ENCODE results near the gene FAM222B. TPM values are rescaled to one million over a fixed set of nuclear protein-coding genes. Genes with fewer than 3 reads are reported as not detected.

The FAM222B gene
- total and polyA plus RNA-seq, 4 donors = 2.8 to 5.4 (median 4.1) TPM

DNA sequence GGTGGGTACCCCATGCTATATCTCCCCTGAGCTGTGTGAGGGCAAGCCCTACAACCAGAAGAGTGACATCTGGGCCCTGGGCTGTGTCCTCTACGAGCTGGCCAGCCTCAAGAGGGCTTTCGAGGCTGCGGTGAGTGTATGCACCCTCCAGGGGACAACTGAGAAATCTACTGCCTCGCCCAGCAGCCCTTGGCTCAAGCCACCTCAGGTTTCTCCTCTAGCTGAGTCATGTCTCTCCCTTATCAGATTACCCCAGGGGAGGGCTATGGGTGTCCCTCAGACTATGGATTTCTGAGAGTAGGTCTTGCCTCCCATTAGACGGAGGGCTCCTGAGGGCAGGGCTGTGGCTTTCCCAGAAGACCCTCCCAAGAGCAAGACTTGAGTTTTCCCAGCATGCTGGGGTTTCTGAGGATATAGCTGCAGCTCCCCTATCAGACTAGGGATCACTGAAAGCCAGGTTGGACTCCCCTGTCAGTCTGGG, 107.3 kb downstream of the FAM222B start:
- no peak for TF ChIP-seq YY1 (IDR thresholded peaks at IDR 0.05)
- TF ChIP-seq, protein P1, sequence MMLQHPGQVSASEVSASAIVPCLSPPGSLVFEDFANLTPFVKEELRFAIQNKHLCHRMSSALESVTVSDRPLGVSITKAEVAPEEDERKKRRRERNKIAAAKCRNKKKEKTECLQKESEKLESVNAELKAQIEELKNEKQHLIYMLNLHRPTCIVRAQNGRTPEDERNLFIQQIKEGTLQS (IDR thresholded peaks at IDR 0.05) = no peak
- Histone ChIP-seq H3K4me3 (ENCODE audit: low read depth in 1 of 3, low read length in 3 of 3) (no peak overlapping the region), H3K9ac (ENCODE audit: low read depth in 1 of 2, low read length in 2 of 2) (no peak overlapping the region), H3K9me3 (ENCODE audit: control insufficient read depth in 4 of 4, low read length in 3 of 4) (no peaks in the 10 kb centered on the region), H3K4me1 (ENCODE audit: control insufficient read depth in 4 of 4, insufficient read depth in 4 of 4, low read length in 3 of 4) (no peaks in the 10 kb centered on the region), H3K36me3 (ENCODE audit: control insufficient read depth in 4 of 4, insufficient read depth in 3 of 4, low read depth in 1 of 4, low read length in 3 of 4) (no peaks in the 10 kb centered on the region), H3K27me3 (ENCODE audit: control insufficient read depth in 4 of 4, insufficient read depth in 4 of 4, low read length in 3 of 4) (no peaks in the 10 kb centered on the region), H3K27ac (ENCODE audit: low read depth in 1 of 2, low read length in 2 of 2) (no peak overlapping the region)
- 94% methylated on average over 5 of the region's 5 CpGs for WGBS
- DNase-seq (ENCODE audit: low spot score) = no peak

DNA sequence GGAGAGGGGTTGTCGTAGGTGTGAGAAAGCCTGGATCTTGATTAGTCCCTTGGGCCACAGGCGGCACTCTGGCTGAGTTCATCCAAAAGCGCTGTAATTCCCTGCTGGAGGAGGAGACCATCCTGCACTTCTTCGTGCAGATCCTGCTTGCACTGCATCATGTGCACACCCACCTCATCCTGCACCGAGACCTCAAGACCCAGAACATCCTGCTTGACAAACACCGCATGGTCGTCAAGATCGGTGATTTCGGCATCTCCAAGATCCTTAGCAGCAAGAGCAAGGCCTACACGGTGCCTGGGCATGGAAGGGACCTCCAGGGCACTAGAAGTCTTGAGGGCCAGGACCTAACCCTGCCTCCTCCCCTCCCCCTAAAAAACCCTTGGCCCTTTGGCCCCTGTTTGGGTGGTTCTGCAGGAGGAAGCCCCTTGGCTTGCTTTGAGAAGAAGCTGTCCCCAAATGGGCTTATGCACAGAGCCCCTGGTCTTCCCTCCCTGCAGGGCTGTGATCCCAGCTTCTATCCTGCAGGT, 107.8 kb downstream of the FAM222B start:
- Histone ChIP-seq H3K4me1 (ENCODE audit: control insufficient read depth in 4 of 4, insufficient read depth in 4 of 4, low read length in 3 of 4) (no peaks in the 10 kb centered on the region), H3K36me3 (ENCODE audit: control insufficient read depth in 4 of 4, insufficient read depth in 3 of 4, low read depth in 1 of 4, low read length in 3 of 4) (no peaks in the 10 kb centered on the region), H3K9ac (ENCODE audit: low read depth in 1 of 2, low read length in 2 of 2) (no peak overlapping the region), H3K27me3 (ENCODE audit: control insufficient read depth in 4 of 4, insufficient read depth in 4 of 4, low read length in 3 of 4) (no peaks in the 10 kb centered on the region), H3K9me3 (ENCODE audit: control insufficient read depth in 4 of 4, low read length in 3 of 4) (no peaks in the 10 kb centered on the region), H3K4me3 (ENCODE audit: low read depth in 1 of 3, low read length in 3 of 3) (no peak overlapping the region), H3K27ac (ENCODE audit: low read depth in 1 of 2, low read length in 2 of 2) (no peak overlapping the region)
- 88% methylated on average over 10 of the region's 10 CpGs for WGBS
- no peak for DNase-seq (ENCODE audit: low spot score)
- no peak for TF ChIP-seq GABPA (IDR thresholded peaks at IDR 0.05 in 1 of 2, conservative IDR thresholded peaks at IDR 0.05 in 1 of 2)
- TF ChIP-seq SP1 (IDR thresholded peaks at IDR 0.05) = no peak

DNA sequence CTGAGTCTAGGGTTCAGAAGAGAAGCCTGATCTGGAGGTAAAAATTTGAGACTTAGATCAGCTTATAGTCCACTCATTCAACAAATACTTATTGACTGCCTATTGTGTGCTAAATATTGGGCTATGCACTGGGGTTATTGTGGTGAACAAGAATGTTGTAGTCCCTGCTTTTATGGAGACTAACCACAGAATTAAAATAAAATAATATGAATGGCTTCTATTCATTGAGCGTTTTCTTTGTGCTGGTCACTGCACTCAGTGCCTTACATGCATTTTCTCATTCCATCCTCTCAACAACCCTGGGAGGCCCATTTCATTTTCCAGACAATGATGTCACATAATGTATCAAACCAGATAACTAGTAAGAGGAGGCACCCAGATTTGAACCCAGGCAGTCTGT, 109.2 kb downstream of the FAM222B start:
- H3K4me1 ChIP-seq (ENCODE audit: control insufficient read depth in 4 of 4, insufficient read depth in 4 of 4, low read length in 3 of 4) = peaks cover 0 to 4% (median 3%) of the 10 kb centered on the region in 4 donors
- no peak overlapping the region for H3K9ac ChIP-seq (ENCODE audit: low read depth in 1 of 2, low read length in 2 of 2)
- TF ChIP-seq TAF1 (conservative IDR thresholded peaks at IDR 0.05) (no peak), NR2F2 (IDR thresholded peaks at IDR 0.05) (no peak), RAD21 (IDR thresholded peaks at IDR 0.05) (no peak), EGR1 (IDR thresholded peaks at IDR 0.05; ENCODE audit: low read depth in 2 of 2) (no peak), FOXA2 (IDR thresholded peaks at IDR 0.05) (no peak), YY1 (IDR thresholded peaks at IDR 0.05) (no peak), HNF4G (IDR thresholded peaks at IDR 0.05) (no peak), SP1 (IDR thresholded peaks at IDR 0.05) (no peak), JUND (IDR thresholded peaks at IDR 0.05) (no peak), RXRA (IDR thresholded peaks at IDR 0.05) (no peak), HNF4A (conservative IDR thresholded peaks at IDR 0.05) (no peak), FOXA1 (IDR thresholded peaks at IDR 0.05) (no peak)
- TF ChIP-seq, protein P1 (IDR thresholded peaks at IDR 0.05) = no peak
- TF ChIP-seq, protein P2, sequence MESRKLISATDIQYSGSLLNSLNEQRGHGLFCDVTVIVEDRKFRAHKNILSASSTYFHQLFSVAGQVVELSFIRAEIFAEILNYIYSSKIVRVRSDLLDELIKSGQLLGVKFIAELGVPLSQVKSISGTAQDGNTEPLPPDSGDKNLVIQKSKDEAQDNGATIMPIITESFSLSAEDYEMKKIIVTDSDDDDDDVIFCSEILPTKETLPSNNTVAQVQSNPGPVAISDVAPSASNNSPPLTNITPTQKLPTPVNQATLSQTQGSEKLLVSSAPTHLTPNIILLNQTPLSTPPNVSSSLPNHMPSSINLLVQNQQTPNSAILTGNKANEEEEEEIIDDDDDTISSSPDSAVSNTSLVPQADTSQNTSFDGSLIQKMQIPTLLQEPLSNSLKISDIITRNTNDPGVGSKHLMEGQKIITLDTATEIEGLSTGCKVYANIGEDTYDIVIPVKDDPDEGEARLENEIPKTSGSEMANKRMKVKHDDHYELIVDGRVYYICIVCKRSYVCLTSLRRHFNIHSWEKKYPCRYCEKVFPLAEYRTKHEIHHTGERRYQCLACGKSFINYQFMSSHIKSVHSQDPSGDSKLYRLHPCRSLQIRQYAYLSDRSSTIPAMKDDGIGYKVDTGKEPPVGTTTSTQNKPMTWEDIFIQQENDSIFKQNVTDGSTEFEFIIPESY (IDR thresholded peaks at IDR 0.05) = no peak
- TF ChIP-seq, protein P3, sequence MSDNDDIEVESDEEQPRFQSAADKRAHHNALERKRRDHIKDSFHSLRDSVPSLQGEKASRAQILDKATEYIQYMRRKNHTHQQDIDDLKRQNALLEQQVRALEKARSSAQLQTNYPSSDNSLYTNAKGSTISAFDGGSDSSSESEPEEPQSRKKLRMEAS (IDR thresholded peaks at IDR 0.05) = no peak
- TF ChIP-seq, protein P4, sequence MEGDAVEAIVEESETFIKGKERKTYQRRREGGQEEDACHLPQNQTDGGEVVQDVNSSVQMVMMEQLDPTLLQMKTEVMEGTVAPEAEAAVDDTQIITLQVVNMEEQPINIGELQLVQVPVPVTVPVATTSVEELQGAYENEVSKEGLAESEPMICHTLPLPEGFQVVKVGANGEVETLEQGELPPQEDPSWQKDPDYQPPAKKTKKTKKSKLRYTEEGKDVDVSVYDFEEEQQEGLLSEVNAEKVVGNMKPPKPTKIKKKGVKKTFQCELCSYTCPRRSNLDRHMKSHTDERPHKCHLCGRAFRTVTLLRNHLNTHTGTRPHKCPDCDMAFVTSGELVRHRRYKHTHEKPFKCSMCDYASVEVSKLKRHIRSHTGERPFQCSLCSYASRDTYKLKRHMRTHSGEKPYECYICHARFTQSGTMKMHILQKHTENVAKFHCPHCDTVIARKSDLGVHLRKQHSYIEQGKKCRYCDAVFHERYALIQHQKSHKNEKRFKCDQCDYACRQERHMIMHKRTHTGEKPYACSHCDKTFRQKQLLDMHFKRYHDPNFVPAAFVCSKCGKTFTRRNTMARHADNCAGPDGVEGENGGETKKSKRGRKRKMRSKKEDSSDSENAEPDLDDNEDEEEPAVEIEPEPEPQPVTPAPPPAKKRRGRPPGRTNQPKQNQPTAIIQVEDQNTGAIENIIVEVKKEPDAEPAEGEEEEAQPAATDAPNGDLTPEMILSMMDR (IDR thresholded peaks at IDR 0.05; ENCODE audit: low read depth, low read length, missing input control) = no peak
- TF ChIP-seq, protein P5, sequence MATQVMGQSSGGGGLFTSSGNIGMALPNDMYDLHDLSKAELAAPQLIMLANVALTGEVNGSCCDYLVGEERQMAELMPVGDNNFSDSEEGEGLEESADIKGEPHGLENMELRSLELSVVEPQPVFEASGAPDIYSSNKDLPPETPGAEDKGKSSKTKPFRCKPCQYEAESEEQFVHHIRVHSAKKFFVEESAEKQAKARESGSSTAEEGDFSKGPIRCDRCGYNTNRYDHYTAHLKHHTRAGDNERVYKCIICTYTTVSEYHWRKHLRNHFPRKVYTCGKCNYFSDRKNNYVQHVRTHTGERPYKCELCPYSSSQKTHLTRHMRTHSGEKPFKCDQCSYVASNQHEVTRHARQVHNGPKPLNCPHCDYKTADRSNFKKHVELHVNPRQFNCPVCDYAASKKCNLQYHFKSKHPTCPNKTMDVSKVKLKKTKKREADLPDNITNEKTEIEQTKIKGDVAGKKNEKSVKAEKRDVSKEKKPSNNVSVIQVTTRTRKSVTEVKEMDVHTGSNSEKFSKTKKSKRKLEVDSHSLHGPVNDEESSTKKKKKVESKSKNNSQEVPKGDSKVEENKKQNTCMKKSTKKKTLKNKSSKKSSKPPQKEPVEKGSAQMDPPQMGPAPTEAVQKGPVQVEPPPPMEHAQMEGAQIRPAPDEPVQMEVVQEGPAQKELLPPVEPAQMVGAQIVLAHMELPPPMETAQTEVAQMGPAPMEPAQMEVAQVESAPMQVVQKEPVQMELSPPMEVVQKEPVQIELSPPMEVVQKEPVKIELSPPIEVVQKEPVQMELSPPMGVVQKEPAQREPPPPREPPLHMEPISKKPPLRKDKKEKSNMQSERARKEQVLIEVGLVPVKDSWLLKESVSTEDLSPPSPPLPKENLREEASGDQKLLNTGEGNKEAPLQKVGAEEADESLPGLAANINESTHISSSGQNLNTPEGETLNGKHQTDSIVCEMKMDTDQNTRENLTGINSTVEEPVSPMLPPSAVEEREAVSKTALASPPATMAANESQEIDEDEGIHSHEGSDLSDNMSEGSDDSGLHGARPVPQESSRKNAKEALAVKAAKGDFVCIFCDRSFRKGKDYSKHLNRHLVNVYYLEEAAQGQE (IDR thresholded peaks at IDR 0.05) = no peak
- 96% methylated on average over 1 of the region's 1 CpG for WGBS
- H3K9me3 ChIP-seq (ENCODE audit: control insufficient read depth in 4 of 4, low read length in 3 of 4) = no peaks in the 10 kb centered on the region
- H3K27me3 ChIP-seq (ENCODE audit: control insufficient read depth in 4 of 4, insufficient read depth in 4 of 4, low read length in 3 of 4) = no peaks in the 10 kb centered on the region
- no peak for DNase-seq (ENCODE audit: low spot score)
- H3K4me3 ChIP-seq (ENCODE audit: low read depth in 1 of 3, low read length in 3 of 3) = no peak overlapping the region
- no peaks in the 10 kb centered on the region for H3K36me3 ChIP-seq (ENCODE audit: control insufficient read depth in 4 of 4, insufficient read depth in 3 of 4, low read depth in 1 of 4, low read length in 3 of 4)
- no peak overlapping the region for H3K27ac ChIP-seq (ENCODE audit: low read depth in 1 of 2, low read length in 2 of 2)

Data from liver (tissue), 9 donors.